NCI-H510A (cell line): ENCODE measurements around the gene LRRC4C.
"Not testable (repeated sequence)": the region's sequence is repeated elsewhere in the genome, so short reads cannot be mapped to it uniquely, and the experiment has no call there.

ENCODE experiments used
- DNase-seq: peaks from one replicate; lab custom pipeline; 2025; lab: John Stamatoyannopoulos, UW

The LRRC4C gene

DNA sequence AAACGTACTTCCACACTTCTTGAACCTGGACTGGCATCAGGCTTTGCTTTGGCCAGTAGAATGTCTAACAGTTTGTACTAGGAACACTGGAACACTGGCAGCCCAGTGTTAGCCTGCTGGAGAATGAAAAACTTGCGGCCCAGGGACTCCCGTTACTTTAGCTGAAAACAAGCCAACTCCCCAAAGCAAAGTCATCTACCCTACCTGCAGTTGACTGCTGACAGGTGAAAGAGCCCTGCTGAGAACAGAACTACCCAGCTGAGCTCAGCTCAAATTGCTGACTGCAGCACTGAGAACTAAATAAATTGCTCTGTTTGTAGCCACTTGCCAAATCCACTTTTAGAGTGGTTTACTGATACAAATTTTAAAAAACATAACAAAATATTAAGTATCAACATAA, 342.5 kb downstream of the LRRC4C start:
- no peak for DNase-seq

DNA sequence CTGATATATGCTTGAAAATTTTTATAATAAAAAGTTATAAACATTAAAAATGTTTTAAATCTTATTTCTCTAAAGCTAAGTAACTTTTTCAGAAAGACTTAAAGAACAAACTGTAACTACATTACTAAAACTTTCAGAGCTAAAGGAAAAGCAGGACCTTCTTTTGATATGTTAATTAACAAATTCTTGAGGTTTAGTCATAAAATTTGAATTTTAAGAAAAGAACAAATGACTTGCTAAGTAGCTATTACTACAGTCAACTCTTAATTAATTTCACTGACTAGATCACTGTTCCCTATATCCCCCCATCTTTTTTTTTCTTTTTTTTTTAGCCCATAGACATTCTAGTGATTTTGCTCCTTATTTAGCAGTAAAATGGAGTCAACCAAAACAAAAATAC, 344.4 kb downstream of the LRRC4C start:
- no peak for DNase-seq

DNA sequence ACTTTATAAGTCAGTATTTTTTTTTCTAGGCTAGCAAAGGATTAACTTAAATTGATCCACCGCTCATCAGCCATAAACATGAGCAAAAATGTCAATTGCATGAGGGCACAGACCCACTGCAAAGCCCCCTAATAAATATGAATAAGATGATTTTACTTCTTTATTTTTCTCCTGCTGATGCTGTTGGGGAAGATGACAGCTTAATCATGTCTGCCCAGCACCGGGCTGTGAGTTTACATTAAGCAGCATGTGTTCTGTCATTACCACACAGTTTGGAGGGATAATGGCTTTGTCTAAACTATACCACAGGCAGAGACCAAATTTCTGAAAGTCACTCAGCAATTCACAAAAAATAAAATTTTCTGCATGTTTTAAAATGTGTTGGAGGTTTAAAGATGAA, 346.3 kb downstream of the LRRC4C start:
- no peak for DNase-seq

DNA sequence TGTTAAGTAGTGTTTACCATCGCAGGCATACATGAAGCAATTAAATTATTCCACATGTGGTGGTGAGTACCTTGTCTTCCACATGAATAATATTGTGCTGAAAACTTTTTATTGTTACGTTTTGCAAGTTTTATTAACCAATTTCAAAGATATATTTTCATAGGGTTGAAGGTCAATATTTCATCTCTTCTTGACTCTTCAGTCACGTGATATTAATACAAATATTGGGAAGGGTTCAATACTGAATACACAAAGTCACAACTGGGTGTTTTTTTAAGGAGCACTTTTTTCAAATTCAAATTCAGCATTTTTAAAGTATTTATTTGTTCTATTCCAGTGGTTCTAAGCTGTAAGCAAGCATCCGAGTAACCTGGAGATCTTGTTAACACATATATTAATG, 348.9 kb downstream of the LRRC4C start:
- DNase-seq = no peak

DNA sequence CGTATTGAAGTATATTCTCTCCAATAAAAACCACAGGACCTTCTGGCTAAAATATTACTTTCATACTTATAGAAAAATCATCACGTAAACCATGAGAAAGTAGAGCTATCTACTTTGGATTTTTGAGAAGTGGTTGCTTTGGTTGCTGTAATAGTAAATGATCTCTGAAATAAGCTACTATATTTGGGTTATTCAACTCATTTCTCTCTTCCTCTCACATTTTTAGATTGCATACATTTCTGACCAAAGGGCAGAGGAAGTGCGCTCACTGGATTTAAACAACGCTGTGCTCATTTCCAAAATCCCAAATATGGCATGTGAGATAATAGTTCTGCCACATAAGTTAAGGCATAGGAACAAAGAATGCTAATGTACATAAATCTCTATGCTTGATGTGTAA, 357.0 kb downstream of the LRRC4C start:
- no peak for DNase-seq

DNA sequence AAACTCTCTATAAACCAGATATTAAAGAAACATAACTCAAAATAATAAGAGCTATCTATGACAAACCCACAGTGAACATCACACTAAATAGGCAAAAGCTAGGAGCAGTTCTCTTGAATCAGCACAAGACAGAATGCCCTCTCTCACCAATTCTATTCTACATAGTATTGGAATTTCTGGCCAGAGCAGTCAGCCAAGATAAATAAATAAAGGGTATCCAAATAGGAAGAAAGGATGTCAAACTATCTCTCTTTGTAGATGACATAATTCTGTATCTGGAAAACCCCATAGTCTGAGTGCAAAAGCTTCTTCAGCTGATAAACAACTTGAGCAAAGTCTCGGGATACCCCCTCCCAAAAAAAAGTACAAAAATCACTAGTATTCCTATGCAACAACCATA, 359.8 kb downstream of the LRRC4C start:
- no peak for DNase-seq

DNA sequence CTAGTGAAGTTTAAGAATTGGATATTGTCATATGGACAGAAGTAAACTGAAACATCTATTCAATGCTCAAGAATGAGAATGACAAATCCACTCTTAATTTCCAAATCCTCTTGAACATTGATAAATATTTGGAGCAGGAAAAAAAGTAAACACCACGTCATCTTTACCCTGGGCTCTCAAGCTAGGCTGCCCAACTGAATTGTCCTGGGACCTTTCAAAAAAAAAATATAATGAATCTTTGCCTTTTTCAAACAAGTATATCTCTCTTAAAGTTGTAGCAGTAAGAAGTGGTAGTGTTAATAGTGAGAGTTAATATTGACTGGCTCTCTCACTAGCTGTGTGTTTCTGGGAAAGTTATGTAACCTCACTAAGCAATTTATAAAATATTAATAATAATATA, 374.3 kb downstream of the LRRC4C start:
- DNase-seq = no peak

DNA sequence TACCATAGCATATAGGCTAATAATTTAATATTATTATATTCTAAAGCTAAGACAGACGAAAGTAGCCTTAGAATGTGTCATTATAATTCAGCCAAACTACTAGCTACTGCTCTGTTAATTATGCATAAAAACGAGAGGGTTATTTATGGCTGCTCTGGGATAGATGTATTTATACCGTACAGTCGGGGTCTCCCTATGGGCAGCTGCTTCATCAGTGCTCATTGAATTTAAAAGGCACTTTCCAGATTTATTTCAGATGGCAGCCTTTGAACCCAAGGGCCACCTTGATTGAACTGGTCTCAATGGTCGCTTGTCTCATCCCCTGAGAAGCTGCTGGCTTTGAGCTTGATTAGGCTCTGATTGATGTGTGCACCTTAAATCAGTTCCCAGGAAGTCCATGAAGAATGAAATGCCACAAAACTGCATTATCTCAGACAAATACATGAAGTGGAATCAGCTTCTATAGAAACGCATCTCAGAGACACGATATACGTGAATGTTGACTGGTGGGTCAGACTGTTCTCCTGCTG, 377.6 kb downstream of the LRRC4C start:
- no peak for DNase-seq

DNA sequence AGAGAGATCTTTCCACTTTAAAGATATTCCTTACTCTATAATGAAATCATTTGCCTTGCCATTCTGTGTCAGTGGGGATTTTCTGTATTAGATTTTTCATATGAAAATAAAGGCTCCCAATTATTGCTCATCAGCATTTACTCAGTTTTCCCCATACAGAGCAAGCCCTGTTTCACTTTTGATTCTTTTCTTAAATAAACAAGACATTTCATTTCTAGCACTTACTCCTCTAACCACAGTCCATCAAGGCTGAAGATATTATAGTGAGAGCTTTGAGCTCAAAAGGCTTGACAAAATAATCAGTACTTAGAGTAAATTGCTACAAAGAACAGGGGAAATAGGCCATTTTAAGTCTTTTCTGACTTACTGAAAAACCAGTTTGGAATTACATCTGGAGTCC, 385.1 kb downstream of the LRRC4C start:
- no peak for DNase-seq

DNA sequence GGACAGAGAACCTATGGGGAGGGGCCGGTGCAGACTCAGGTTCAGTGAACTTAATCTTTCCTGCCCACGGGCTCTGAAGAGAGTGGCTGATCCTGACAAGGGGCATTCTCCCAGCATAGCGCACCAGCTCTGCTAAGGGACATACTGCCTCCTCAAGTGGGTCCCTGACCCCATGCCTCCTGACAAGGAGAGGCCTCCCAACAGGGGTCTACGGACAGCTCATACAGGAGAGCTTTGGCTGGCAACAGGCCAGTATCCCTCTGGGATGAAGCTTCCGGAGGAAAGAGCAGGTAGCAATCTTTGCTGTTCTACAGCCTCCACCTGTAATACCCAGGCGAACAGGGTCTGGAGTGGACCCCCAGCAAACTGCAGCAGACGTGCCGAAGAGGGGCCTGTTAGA, 394.0 kb downstream of the LRRC4C start:
- DNase-seq = no peak

DNA sequence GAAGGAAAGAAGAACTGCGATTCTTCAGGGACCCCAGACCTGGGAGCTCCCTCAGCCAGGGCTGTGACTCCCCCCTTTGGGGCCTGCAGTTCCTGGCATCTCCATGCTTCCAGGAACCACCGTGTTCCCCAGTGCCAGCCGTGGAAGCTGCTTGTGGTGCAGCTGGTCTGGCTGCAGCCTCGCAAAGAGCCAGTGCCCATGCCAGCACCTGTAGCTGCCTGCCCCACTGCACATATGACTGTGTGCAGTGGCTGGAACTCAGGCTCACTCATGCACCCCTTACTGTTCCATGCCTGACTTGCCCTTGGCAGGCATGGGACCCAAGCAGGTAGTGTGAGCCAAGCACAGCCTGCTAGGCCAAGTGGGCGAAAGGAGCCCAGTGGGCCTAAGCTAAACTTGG, 401.3 kb downstream of the LRRC4C start:
- DNase-seq = no peak

DNA sequence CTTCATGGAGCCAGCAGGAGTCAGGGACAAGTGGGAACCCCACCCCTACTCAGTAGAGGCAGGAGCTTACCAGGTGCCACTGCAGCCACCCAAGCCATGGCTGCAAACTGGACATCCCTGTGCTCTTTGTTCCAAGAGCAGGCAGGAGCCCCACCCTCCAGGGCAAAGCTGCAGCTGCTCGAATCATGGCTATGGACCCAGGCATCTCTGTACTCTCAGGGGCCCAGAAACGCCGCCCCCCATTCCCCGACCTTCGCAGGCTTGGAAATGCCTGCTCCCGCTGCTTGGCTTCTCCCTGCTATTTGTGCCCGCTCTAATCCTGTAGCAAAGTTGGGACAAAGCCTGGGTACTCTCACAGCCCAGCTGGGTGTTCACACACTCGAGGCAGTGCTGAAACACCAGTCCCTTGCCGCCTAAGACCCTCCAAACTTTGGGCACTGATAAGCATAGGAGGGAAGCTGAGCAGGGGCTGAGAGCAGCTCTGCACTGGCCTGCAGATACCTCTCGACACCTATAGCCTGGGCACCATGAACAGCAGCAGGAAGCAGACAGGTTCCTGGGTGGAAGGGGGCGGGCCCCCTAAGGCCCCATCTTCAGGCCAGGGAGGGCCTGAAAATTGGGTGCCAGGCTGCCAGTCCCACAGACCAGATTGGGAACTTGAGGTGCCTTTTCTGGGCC, 402.4 kb downstream of the LRRC4C start:
- DNase-seq = no peak

DNA sequence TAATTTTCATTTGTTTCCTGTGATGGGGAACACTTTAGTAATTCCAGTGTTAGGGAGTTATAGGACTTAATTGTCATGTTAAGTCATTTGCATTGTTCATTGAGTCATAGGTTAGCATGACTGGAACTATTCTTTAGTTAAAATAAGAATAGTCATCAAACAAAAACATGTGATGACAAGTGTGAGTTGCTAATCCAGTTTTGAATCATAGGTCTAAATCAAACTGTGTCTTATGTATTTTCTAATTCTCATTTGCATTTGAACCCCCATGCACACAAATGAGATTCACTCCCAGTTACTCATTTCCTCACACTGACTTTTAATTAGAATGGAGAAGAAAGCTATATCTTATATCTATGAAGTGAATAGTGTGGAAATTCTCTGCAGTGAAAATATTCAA, 405.6 kb downstream of the LRRC4C start:
- no peak for DNase-seq

DNA sequence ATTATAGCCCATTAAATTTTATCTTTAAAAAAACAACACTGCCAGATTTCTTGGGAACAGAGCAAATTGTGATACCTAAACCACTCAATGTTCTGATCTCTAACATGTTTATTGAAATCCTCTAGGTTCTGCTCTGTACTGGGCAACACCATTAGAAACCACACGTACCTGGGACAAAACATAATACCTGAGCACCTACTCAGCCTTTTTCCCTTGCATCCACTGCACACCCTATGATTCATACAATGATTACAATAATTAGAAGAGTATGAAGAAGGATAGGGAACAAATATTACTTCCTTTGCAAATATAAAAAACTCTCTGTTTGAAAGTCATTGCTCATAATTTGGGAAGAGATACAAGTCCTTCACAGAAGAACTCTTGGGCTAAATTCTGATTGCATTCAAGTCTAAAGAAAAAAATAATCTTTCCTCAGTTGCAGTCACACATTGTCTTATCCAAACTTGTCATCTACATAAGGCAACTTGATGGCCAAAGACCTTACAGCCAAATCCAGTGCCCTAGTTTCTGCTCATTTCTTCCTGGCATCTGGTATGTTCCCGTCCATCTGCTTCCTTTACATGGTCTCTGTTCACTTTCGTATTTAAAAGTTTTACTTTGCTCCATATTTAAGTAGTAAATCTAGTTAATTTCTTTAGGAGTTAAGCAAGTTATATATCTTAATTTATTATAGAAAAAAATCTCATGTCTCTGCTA, 407.4 kb downstream of the LRRC4C start:
- no peak for DNase-seq

DNA sequence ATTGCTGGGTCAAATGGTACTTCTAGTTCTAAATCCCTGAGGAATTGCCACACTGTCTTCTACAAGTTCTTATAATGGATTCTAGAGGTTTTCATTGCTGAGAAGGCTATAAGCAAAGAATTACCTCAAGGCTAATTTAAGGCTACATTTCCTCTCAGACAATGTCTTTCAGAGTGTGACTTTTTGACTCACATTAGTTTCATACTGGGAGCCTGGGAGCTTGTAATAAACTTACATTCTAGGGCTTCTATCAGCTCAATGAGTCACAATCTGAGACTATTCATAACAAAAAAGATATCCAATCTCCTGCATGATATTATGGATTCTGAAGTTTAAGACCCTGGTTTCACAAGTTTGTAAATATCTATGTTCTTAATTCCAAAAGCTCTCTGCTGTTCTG, 408.7 kb downstream of the LRRC4C start:
- no peak for DNase-seq

DNA sequence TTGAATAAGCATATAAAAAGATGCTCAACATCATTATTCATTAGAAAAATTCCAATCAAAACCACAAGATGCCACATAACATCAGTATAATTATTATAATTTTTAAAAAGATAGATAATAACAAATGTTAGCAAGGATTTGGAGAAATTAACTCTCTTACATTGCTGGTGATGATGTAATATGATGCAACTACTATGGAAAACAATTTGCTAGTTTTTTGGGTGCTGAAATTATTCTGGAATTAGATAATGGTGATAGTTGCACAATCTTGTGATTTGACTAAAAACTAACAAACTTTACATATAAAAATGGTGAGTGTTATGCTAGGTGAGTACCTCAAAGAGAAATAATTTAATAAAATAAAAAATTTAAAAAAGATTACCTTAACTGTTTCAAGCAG, 412.2 kb downstream of the LRRC4C start:
- DNase-seq = no peak

DNA sequence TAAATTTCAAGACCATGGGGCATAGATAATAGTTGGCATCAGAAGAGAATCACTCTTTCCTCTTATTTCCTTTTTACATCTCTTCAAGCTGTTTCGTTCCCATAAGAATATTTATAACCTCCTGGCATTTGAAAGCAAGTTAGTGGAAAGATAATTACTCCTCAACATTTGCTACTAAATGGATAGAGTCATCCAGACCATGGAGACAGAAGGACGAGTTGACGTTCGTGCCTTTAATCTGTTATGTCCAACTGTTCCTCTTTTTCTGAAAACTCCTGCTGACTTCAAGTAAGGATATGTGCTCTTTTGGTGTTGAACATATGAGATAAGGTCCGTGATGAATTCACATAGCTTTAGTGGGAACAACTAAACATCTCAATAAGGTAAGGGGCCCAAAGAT, 414.2 kb downstream of the LRRC4C start:
- DNase-seq = no peak

DNA sequence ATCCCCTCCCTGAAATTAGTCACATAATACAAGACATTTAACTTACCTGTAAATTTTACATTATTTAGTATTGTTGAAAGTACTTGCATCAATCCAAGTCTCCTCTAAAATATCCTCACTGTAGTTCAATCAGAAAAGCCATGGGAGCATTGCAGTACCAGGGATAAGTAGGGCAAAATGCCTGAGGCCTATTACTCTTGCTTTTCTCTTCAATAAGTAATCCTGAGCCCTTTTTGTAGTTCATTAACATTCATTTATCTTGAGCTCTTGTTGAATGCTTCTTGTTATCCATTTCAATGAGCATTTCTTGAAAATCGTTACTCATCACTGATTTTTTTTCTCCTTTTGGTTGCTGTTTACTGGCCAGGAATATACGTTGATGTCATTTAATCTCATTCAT, 414.7 kb downstream of the LRRC4C start:
- no peak for DNase-seq

DNA sequence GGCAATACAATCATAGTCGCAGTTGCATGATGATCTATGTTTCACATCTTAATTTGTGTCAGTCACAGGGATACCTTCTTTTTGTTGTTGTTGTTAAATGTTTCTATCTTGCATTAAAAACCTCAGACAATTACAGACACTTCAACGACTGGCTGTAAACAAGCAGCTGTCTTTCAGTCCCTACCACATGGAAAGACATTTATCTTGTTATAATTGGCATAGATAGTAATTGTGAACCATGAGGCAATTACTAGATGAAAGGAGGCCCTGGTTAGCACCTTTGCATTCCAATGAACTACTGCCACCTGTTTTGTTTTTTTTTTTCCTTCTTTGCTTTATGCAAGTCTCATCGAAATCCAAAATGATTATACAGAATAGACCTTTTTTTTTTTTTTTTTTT, 416.8 kb downstream of the LRRC4C start:
- no peak for DNase-seq

DNA sequence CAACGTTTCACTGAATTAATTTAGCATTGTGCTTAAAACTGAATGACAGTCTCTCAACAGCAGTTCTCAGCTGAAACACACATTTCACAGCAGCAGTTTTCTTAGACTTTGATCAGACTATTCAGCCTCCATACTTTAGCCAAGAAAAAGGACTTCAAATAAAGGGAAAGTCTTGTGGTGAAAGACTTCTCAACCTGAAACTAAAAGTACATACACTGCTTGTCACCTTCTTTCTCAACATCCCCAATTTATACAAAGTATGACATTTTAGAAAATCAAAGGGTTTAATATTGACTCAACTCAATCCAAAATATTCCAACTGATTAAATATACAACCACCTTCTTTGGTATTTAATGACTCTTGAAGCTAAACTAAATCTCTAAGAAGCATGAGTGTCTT, 419.0 kb downstream of the LRRC4C start:
- no peak for DNase-seq

DNA sequence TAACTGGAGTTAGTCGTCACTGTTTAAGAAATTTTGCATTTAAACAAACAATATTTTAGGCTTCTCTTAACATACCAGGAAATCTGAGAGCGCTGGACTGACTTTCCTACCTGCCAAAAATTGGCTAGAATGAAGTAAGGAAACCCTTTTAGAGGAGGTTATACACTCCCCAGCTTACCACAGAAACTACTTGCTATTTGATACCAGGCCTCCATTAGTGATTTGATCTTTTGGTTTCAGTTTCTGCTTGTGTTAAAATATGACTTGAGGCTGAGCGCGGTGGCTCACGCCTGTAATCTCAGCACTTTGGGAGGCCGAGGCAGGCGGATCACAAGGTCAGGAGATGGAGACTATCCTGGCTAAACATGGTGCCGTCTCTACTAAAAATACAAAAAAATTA, 419.9 kb downstream of the LRRC4C start:
- no peak for DNase-seq

DNA sequence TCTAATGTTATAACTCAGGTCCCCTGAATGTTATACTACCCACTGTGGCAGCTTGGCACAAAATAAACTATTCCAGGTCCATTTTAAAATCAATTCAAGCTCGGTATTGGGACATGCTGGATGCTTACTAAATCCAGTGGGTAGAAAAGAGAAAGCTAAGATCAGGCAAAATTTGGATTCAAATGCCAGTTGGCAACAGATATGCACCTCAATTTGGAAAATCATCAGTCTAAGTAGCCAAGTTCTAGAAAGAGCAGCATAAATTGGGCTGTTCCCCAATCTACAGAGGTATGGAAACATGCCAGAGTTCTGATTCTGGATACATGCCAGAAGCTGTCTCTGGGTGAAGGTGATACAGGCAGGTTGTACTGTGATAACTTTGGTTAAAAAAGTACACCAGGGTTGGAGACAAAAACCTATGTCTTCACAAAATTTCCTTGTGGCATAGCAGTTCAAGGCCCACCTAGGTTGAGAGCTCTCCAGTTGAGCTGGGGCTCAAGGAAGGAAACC, 427.8 kb downstream of the LRRC4C start:
- DNase-seq = no peak

DNA sequence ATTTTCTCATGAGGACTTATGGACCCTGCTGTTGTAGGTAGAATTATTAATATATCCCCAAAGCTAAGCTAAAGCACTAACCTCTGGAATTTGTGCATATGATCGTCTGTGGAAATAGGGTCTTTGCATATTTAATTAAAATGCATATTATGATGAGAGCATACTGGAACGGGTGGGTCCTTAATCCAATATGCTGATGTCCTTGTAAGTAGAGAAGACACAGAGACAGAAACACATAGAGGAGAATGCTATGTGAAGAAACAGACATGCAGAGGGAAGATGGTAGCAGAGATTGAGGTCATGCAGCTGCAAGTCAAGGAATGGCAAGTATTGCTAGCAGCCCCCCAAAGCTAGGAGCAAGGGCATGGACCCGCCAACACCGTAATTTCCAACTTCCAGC, 439.2 kb downstream of the LRRC4C start:
- DNase-seq = no peak

DNA sequence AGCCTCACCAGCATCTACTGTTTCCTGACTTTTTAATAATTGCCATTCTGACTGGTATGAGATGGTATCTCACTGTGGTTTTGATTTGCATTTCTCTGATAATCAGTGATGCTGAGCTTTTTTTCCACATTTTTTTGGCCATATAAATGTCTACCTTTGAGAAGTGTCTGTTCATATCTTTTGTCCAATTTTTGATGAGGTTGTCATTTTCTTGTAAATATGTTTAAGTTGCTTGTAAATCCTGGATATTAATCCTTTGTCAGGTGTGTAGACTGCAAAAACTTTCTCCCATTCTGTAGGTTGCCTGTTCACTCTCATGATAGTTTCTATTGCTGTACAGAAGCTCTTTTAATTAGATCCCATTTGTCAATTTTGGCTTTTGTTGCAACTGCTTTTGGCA, 439.8 kb downstream of the LRRC4C start:
- DNase-seq = not testable (repeated sequence)
